ENCODE data around the gene NCCRP1. TPM values are rescaled to one million over a fixed set of nuclear protein-coding genes. Genes with fewer than 3 reads are reported as not detected.

The NCCRP1 gene
- total and polyA plus RNA-seq, 7 experiments from 2014 or later, result not detected

DNA sequence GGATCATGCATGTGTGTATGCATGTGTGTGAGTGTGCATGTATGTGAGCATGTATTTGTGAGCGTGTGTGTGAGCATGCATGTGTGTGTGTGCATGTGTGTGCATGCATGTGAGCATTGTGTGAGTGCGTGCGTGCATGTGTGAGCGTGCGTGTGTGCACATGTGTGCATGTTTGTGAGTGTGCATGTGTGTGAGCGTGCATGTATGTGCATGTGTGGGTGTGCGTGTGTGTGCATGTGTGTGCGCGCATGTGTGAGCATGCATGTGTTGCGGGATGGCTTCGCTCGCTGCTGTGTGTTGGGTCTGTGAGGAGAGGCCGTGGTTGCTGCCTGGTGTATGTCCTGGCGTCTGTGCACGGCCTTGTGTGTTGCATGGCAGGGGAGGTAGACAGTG, 38.8 kb upstream of the NCCRP1 start:
- Histone ChIP-seq H3K9me3 (ENCODE audit: control insufficient read depth in 2 of 3, low read length in 3 of 3) (no peaks in the 10 kb centered on the region), H3K27me3 (ENCODE audit: control insufficient read depth in 2 of 2, insufficient read depth in 2 of 2, low read length in 2 of 2) (no peaks in the 10 kb centered on the region), H3K27ac (ENCODE audit: low read depth, low read length) (no peak overlapping the region), H3K36me3 (ENCODE audit: control insufficient read depth in 2 of 3, insufficient read depth in 3 of 3, low read length in 3 of 3) (peaks cover 0 to 3% (median 0%) of the 10 kb centered on the region in 3 experiments), H3K4me3 (ENCODE audit: low read length) (no peak overlapping the region), H3K4me1 (ENCODE audit: control insufficient read depth in 2 of 2, insufficient read depth in 2 of 2, low read length in 2 of 2) (no peaks in the 10 kb centered on the region)
- no peaks in the 10 kb centered on the region for H3K27me3 Mint-ChIP-seq
- H3K4me1 Mint-ChIP-seq, result peaks cover 19 to 45% (median 28%) of the 10 kb centered on the region in 7 donors
- H3K27ac Mint-ChIP-seq, result no peak overlapping the region
- POLR2A ChIA-PET, result no interaction called here
- intact Hi-C loops (cut with micrococcal nuclease), result no loop called here
- ATAC-seq (no peak), DNase-seq (no peak)
- no peak overlapping the region for H3K4me3 Mint-ChIP-seq
- H3K36me3 Mint-ChIP-seq, result peaks cover 0 to 5% (median 0%) of the 10 kb centered on the region in 5 donors
- H3K9me3 Mint-ChIP-seq, result no peaks in the 10 kb centered on the region
- CTCF ChIA-PET, result no interaction called here

DNA sequence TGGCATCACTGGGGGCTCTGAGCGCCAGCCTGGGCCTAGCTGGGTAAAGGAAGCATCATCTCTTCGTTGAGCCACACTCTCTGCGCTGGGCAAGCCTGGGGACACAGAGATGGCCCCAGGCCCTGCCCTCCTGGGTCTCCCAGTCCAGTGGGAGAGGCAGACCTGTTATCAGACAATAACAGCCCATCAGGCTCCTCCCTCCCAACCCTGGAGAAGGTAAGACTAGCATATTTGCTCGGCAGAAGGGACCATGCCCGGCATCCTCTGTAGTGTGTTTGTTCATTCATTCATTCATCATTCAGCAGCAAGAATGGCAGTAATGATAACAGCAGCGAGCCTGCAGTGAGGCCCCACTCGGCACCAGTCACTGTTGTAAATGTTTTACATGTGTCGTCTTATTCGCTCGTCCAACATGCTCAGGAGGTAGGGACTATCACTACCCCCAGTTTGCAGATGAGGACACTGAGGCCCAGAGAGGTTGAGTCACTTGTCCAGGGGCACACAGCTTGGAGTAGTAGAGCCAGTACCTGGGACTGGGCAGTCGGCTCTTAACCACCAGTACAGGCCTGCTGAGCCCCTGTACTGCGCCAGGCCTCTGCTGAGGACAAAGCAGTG, 38.0 kb upstream of the NCCRP1 start:
- CTCF ChIA-PET, result no interaction called here
- Mint-ChIP-seq H3K9me3 (no peaks in the 10 kb centered on the region), H3K4me1 (peaks cover 19 to 44% (median 26%) of the 10 kb centered on the region in 7 donors), H3K4me3 (no peak overlapping the region), H3K27ac (peak overlapping the region in 1 of 9 donors; percentile 28), H3K27me3 (no peaks in the 10 kb centered on the region), H3K36me3 (peaks cover 0 to 4% (median 0%) of the 10 kb centered on the region in 5 donors)
- Histone ChIP-seq H3K9me3 (ENCODE audit: control insufficient read depth in 2 of 3, low read length in 3 of 3) (no peaks in the 10 kb centered on the region), H3K27me3 (ENCODE audit: control insufficient read depth in 2 of 2, insufficient read depth in 2 of 2, low read length in 2 of 2) (no peaks in the 10 kb centered on the region), H3K4me1 (ENCODE audit: control insufficient read depth in 2 of 2, insufficient read depth in 2 of 2, low read length in 2 of 2) (no peaks in the 10 kb centered on the region), H3K4me3 (ENCODE audit: low read length) (no peak overlapping the region), H3K27ac (ENCODE audit: low read depth, low read length) (no peak overlapping the region), H3K36me3 (ENCODE audit: control insufficient read depth in 2 of 3, insufficient read depth in 3 of 3, low read length in 3 of 3) (peaks cover 0 to 3% (median 0%) of the 10 kb centered on the region in 3 experiments)
- POLR2A ChIA-PET, result no interaction called here
- intact Hi-C loops (cut with micrococcal nuclease), result no loop called here
- no peak for ATAC-seq
- DNase-seq, result no peak

GRCh38 chr19:39160523-39160861, 36.3 kb upstream of the NCCRP1 start:
- Mint-ChIP-seq H3K9me3 (no peaks in the 10 kb centered on the region), H3K4me3 (no peak overlapping the region), H3K27ac (peak overlapping the region in 2 of 9 donors; percentile 47 to 59), H3K36me3 (no peaks in the 10 kb centered on the region), H3K27me3 (no peaks in the 10 kb centered on the region), H3K4me1 (peaks cover 11 to 37% (median 18%) of the 10 kb centered on the region in 7 donors)
- Histone ChIP-seq H3K27me3 (ENCODE audit: control insufficient read depth in 2 of 2, insufficient read depth in 2 of 2, low read length in 2 of 2) (no peaks in the 10 kb centered on the region), H3K9me3 (ENCODE audit: control insufficient read depth in 2 of 3, low read length in 3 of 3) (no peaks in the 10 kb centered on the region), H3K4me1 (ENCODE audit: control insufficient read depth in 2 of 2, insufficient read depth in 2 of 2, low read length in 2 of 2) (no peaks in the 10 kb centered on the region), H3K27ac (ENCODE audit: low read depth, low read length) (no peak overlapping the region), H3K36me3 (ENCODE audit: control insufficient read depth in 2 of 3, insufficient read depth in 3 of 3, low read length in 3 of 3) (peaks cover 0 to 3% (median 0%) of the 10 kb centered on the region in 3 experiments), H3K4me3 (ENCODE audit: low read length) (no peak overlapping the region)
- DNase-seq (no peak), ATAC-seq (no peak)
- intact Hi-C loops (cut with micrococcal nuclease), result no loop called here
- ChIA-PET CTCF (no interaction called here), POLR2A (no interaction called here)

DNA sequence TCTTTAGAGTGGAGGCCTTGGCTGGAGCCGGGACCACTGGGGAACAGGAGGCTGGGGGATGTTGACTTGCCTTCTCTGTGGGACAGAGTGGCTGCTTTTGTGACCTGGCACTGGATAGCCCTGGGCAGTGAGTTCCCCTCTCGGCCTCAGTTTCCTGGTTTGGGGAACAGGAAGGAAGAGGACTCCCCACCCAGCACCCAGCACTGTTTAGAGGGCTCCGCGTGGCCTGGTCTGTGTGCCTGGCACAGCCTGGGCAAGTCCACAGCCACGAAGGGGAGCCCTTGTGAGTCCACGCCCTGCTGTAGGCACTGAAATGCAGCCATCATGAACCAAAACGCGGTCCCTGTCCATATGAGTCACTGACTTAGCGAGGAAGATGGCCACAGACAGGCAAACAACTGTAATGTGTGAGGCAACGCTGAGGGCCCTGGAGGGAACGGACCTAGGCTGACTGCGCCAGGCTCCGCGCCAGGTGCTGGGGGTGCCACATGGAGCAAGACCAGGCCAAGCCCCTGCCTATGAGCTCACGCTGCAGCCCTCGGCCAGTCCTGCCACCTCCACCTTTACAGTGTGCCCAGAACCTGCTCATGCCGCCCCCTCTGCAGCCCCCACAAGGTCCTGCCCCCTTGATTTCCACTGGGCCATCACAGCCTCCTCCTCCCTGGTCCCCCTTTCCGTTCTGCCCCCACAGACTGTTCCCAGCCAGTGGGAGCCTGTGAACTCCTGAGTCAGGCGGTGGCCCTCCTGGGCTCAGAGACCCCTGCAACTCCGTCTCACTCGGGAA, 35.7 kb upstream of the NCCRP1 start:
- H3K27me3 ChIP-seq (ENCODE audit: control insufficient read depth in 2 of 2, insufficient read depth in 2 of 2, low read length in 2 of 2), result no peaks in the 10 kb centered on the region
- no peak overlapping the region for H3K27ac ChIP-seq (ENCODE audit: low read depth, low read length)
- H3K36me3 Mint-ChIP-seq, result no peaks in the 10 kb centered on the region
- DNase-seq, result no peak
- H3K4me1 ChIP-seq (ENCODE audit: control insufficient read depth in 2 of 2, insufficient read depth in 2 of 2, low read length in 2 of 2), result no peaks in the 10 kb centered on the region
- intact Hi-C loops (cut with micrococcal nuclease), result no loop called here
- H3K36me3 ChIP-seq (ENCODE audit: control insufficient read depth in 2 of 3, insufficient read depth in 3 of 3, low read length in 3 of 3), result peaks cover 0 to 3% (median 0%) of the 10 kb centered on the region in 3 experiments
- H3K4me3 ChIP-seq (ENCODE audit: low read length), result no peak overlapping the region
- H3K9me3 ChIP-seq (ENCODE audit: control insufficient read depth in 2 of 3, low read length in 3 of 3), result no peaks in the 10 kb centered on the region
- no peaks in the 10 kb centered on the region for H3K27me3 Mint-ChIP-seq
- peaks cover 8 to 34% (median 17%) of the 10 kb centered on the region in 7 donors for H3K4me1 Mint-ChIP-seq
- no peaks in the 10 kb centered on the region for H3K9me3 Mint-ChIP-seq
- no peak for ATAC-seq
- peak overlapping the region in 1 of 9 donors; percentile 59 for H3K27ac Mint-ChIP-seq
- no peak overlapping the region for H3K4me3 Mint-ChIP-seq
- ChIA-PET CTCF (no interaction called here), POLR2A (no interaction called here)

GRCh38 chr19:39162441-39163043, 34.2 kb upstream of the NCCRP1 start:
- Mint-ChIP-seq H3K4me3 (no peak overlapping the region), H3K27me3 (no peaks in the 10 kb centered on the region), H3K27ac (peak overlapping the region in 1 of 9 donors; percentile 17), H3K36me3 (no peaks in the 10 kb centered on the region), H3K4me1 (peaks cover 2 to 25% (median 11%) of the 10 kb centered on the region in 7 donors), H3K9me3 (no peaks in the 10 kb centered on the region)
- ATAC-seq (no peak), DNase-seq (no peak)
- Histone ChIP-seq H3K4me3 (ENCODE audit: low read length) (no peak overlapping the region), H3K27me3 (ENCODE audit: control insufficient read depth in 2 of 2, insufficient read depth in 2 of 2, low read length in 2 of 2) (no peaks in the 10 kb centered on the region), H3K4me1 (ENCODE audit: control insufficient read depth in 2 of 2, insufficient read depth in 2 of 2, low read length in 2 of 2) (no peaks in the 10 kb centered on the region), H3K9me3 (ENCODE audit: control insufficient read depth in 2 of 3, low read length in 3 of 3) (no peaks in the 10 kb centered on the region), H3K36me3 (ENCODE audit: control insufficient read depth in 2 of 3, insufficient read depth in 3 of 3, low read length in 3 of 3) (peaks cover 0 to 3% (median 0%) of the 10 kb centered on the region in 3 experiments), H3K27ac (ENCODE audit: low read depth, low read length) (no peak overlapping the region)
- intact Hi-C loops (cut with micrococcal nuclease), result no loop called here
- CTCF ChIA-PET, result no interaction called here
- POLR2A ChIA-PET, result no interaction called here

GRCh38 chr19:39163621-39164020, 33.1 kb upstream of the NCCRP1 start:
- H3K4me3 Mint-ChIP-seq, result no peak overlapping the region
- no peaks in the 10 kb centered on the region for H3K27me3 Mint-ChIP-seq
- Histone ChIP-seq H3K36me3 (ENCODE audit: control insufficient read depth in 2 of 3, insufficient read depth in 3 of 3, low read length in 3 of 3) (peaks cover 0 to 9% (median 0%) of the 10 kb centered on the region in 3 experiments), H3K9me3 (ENCODE audit: control insufficient read depth in 2 of 3, low read length in 3 of 3) (no peaks in the 10 kb centered on the region), H3K27me3 (ENCODE audit: control insufficient read depth in 2 of 2, insufficient read depth in 2 of 2, low read length in 2 of 2) (no peaks in the 10 kb centered on the region), H3K4me3 (ENCODE audit: low read length) (no peak overlapping the region), H3K4me1 (ENCODE audit: control insufficient read depth in 2 of 2, insufficient read depth in 2 of 2, low read length in 2 of 2) (no peaks in the 10 kb centered on the region), H3K27ac (ENCODE audit: low read depth, low read length) (no peak overlapping the region)
- ChIA-PET CTCF (no interaction called here), POLR2A (no interaction called here)
- no peaks in the 10 kb centered on the region for H3K36me3 Mint-ChIP-seq
- intact Hi-C loops (cut with micrococcal nuclease), result no loop called here
- H3K27ac Mint-ChIP-seq, result peak overlapping the region in 1 of 9 donors; percentile 45
- no peaks in the 10 kb centered on the region for H3K9me3 Mint-ChIP-seq
- DNase-seq, result no peak
- no peak for ATAC-seq
- peaks cover 0 to 18% (median 5%) of the 10 kb centered on the region in 7 donors for H3K4me1 Mint-ChIP-seq

Measured in naive thymus-derived CD4-positive, alpha-beta T cell (primary cell).